Liver (tissue), 3 donors: ENCODE measurements around the gene SYS1.

Source experiments
- EGR1 ChIP-seq, 2 donors: IDR thresholded peaks; 2 replicates each; pipeline ENCODE4 v1.6.1; 2016 to 2018; ENCODE audit warnings: antibody characterized with exemption in 2 of 2, low read depth in 2 of 2
- FOXA2 ChIP-seq: IDR thresholded peaks from 2 replicates; pipeline ENCODE4 v1.6.1; 2016; ENCODE audit warnings: antibody characterized with exemption
- JUND ChIP-seq, 2 donors: IDR thresholded peaks; 2 replicates each; pipeline ENCODE4 v1.6.1; 2016; ENCODE audit warnings: antibody characterized with exemption in 2 of 2
- RAD21 ChIP-seq, 2 donors: IDR thresholded peaks; 2 replicates each; pipeline ENCODE4 v1.6.1; 2016; ENCODE audit warnings: antibody characterized with exemption in 2 of 2, mild to moderate bottlenecking in 2 of 2
- TAF1 ChIP-seq: conservative IDR thresholded peaks from 2 replicates; pipeline ENCODE4 v1.6.1; 2016; ENCODE audit warnings: antibody characterized with exemption, mild to moderate bottlenecking
- TF ChIP-seq, protein P1 (sequence below): fragments of 150-350 bp; IDR thresholded peaks from 2 replicates; pipeline ENCODE4 v1.5.1; 2017; ENCODE audit warnings: improper control_type of control experiment, low read depth, low read length; ENCODE audit not compliant: missing input control
- TF ChIP-seq, protein P2 (sequence below): IDR thresholded peaks from 2 replicates; pipeline ENCODE4 v1.6.1; 2016; ENCODE audit warnings: antibody characterized with exemption
- TF ChIP-seq, protein P3 (sequence below): IDR thresholded peaks from 2 replicates; pipeline ENCODE4 v1.6.1; 2016; ENCODE audit warnings: antibody characterized with exemption
- donor health status: healthy.
- donor health status: healthy.

DNA sequence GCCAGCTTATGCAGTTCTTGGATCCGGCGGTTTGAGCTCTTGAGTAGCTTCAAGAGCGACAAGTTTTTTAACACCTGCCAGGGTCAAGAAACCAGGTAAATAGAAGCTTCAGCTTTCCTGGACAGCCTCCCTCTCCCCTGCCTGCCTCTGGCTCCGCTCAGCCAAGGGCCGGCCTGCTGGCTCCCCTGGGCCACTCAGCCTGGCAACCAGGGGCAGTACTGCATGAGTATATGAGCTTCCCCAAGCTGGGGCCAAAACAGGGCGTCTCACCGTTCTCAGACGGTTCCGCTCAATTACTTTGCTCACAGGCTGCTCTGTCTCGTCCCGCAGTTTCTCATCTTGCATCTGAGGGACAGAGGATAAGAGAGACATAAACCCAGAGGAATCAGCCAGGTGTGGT, 14.3 kb downstream of the SYS1 start:
- TF ChIP-seq, protein P1, sequence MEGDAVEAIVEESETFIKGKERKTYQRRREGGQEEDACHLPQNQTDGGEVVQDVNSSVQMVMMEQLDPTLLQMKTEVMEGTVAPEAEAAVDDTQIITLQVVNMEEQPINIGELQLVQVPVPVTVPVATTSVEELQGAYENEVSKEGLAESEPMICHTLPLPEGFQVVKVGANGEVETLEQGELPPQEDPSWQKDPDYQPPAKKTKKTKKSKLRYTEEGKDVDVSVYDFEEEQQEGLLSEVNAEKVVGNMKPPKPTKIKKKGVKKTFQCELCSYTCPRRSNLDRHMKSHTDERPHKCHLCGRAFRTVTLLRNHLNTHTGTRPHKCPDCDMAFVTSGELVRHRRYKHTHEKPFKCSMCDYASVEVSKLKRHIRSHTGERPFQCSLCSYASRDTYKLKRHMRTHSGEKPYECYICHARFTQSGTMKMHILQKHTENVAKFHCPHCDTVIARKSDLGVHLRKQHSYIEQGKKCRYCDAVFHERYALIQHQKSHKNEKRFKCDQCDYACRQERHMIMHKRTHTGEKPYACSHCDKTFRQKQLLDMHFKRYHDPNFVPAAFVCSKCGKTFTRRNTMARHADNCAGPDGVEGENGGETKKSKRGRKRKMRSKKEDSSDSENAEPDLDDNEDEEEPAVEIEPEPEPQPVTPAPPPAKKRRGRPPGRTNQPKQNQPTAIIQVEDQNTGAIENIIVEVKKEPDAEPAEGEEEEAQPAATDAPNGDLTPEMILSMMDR: no peak
- TF ChIP-seq, protein P2, sequence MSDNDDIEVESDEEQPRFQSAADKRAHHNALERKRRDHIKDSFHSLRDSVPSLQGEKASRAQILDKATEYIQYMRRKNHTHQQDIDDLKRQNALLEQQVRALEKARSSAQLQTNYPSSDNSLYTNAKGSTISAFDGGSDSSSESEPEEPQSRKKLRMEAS: no peak
- TF ChIP-seq FOXA2 (no peak), TAF1 (no peak), RAD21 (IDR thresholded peaks at IDR 0.05) (no peak), EGR1 (IDR thresholded peaks at IDR 0.05; ENCODE audit: low read depth in 2 of 2) (no peak), JUND (IDR thresholded peaks at IDR 0.05) (no peak)
- TF ChIP-seq, protein P3, sequence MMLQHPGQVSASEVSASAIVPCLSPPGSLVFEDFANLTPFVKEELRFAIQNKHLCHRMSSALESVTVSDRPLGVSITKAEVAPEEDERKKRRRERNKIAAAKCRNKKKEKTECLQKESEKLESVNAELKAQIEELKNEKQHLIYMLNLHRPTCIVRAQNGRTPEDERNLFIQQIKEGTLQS: no peak
